HG03103 (cell line): ENCODE measurements around the gene TMEM259.
"Not testable (repeated sequence)": the region's sequence is repeated elsewhere in the genome, so short reads cannot be mapped to it uniquely, and the experiment has no call there.

Source experiments
- ATAC-seq: cut with Tn5 transposase; IDR thresholded peaks from one replicate; pipeline ENCODE4 v1.9.1; 2021; ENCODE audit warnings: low read depth; ENCODE audit not compliant: unreplicated experiment

Gene TMEM259

DNA sequence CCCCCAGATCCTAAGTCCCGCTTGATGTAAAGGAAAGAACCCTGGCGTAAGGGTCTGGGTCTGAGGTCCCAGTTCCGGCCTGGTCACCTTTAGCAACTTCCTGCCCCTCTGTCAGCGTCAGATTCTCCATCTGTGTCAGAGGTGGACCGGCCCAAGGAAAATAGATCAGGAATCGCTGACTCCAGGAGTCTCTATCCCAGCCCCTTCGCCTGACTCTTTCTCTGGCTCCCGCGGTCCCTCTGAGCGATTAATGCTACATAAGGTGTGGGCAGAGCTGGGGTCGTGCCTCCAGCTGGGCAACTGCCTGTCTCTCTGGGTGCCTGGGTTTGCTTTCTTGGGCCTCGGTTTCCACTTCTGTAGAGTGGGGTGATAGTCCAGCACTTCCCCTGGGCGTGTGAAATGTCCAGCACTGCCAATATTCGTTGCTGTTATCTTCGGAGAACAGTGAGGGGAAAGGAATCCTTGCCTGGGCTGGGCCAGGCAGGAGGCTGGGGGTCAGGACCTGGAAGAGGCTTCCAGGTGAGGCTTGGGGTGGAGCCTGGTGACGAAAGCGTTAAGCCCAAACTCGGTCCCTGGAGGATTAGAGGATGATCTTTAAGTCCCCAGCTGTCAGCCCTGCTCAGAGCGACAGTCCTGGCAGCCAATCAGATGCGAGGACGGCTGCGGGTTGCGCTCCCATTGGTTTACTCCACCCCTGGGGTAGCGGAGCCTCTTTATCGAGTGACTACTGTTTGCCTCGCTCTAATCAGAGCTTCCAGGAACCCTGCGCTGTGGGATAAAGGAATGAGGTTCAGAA lies 19.8 kb upstream of the TMEM259 start:
- ATAC-seq, result peak; percentile 33

DNA sequence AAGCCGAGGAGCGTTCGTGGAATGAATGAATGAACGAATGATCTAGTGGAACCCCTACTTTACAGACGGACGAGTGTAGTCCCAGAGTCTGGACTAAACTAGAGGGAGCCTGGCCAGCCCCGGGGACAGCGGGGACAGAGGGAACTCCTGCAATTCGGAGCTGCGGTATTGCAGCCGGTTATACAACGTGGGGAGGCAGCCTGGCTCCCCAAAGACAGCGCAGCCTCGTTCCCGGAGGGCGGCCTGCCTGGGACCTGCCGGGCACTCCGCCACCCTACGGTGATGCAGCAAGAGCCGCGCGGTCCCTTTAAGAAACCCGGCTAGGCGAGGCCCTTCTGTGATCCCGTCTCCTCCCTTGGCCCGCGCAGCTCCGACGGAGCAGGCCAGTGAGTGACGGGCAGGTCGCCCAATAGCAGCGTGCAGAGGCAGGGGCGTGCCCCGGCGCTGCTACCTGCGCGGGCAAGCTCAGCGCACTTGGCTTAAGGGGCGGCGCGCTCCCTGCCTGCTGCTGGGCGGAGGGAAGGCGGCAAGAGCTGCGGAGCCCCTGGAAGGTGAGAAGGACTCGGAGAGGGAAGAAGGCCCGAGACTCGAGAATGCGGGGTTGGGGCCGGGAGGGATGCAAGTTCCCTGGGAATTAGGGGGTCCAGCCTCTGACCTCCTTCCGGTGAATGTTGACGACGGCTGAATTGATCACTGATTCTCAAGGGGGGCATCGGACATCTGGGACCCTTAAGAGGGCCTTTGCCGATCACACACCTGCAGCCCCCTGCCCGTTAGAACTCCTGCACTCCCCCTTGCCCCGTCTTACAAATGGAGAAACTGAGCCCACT lies 18.9 kb upstream of the TMEM259 start, which contains the start of gene ABCA7:
TSS of gene ABCA7 (plus strand) at position 462 of the 830 bp plus-strand sequence. CDS start 1,255 bp downstream, outside the sequence.
- peak; percentile 63 for ATAC-seq

DNA sequence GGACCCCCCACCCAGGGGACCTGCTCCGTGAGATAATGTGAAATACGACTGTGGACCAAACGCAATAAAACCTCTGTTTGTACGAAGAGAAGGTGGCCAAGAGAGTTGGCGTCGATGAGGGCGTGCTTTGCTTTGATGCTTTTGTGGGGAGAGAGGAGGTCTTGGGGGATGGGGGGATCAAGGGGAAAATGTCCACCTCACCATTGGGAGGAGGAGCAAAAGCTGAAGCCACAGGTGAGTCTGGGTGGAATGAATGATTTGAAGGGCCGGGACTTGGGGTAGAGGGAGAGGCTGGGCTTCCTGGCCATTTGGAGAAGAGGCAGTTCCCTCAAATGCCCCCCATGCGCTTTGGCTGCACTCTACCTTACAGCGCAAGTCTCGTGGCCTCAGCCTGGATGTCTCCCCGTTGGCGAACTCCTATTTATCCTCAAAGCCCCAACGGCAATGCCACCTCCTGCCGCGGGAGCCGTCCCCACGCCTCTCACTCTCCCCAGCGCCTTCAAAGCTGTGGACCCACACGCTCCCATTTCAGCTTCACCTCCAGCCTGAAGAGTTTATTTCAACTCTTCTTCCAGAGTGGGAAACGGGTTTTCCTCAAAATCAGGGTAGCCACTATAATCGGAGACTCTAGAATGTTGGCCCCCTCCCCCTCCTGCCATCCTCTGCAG lies 18.2 kb upstream of the TMEM259 start:
- ATAC-seq, result no peak

DNA sequence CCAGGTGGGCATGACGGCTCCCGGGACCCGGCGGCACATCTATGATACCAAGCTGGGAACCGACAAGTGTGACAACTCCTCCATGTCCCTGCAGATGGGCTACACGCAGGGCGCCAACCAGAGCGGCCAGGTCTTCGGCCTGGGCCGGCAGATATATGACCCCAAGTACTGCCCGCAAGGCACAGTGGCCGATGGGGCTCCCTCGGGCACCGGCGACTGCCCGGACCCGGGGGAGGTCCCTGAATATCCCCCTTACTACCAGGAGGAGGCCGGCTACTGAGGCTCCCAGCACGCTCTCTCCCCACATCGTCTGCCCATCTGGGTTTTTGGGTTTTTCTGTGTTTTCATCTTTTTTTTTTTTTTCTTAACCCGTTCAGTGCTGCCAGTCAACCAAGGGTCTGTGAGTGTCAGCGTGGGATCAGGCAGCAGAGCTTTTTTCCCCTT lies 16.7 kb upstream of the TMEM259 start:
- ATAC-seq, result no peak

DNA sequence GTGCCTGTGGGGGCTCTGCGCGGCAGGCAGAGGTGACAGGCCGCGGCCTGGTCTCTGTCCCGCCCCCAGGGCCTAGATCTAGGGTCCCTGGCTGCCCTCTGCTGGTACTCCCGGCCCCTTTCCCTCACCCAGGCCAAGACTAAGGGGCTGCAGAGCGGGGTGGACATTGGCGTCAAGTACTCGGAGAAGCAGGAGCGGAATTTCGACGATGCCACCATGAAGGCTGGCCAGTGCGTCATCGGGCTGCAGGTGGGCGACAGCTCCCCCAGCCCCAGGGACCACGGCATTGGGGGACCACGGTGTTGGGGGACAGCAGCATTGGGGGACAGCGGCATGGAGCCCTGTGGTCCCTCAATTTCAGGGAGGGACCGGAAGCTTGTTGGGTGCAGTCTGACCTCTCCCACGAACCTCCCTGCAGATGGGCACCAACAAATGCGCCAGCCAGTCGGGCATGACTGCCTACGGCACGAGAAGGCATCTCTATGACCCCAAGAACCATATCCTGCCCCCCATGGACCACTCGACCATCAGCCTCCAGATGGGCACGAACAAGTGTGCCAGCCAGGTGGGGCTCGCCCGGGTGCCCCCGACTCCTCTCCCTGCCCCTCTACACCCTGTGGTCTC lies 15.2 kb upstream of the TMEM259 start:
- no peak for ATAC-seq

DNA sequence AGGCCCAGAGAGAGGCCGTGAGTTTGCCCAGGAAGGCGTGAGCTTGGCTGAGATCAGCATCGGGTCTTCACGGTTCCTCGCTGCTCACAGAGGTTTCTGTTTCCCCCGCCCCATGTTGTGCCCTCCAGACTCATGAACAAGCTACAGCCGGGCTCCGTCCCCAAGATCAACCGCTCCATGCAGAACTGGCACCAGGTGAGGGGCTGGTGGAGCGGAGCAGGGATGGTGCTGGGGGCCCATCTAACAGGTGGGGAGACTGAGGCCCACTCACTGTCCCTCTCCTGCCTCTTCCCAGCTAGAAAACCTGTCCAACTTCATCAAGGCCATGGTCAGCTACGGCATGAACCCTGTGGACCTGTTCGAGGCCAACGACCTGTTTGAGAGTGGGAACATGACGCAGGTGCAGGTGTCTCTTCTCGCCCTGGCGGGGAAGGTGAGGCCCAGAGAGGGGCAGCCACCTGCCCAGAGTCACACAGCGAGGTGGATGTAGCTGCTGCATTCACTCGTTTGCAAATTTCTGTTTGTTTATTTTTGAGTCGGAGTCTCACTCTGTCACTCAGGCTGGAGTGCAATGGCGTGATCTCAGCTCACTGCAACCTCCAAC lies 11.4 kb upstream of the TMEM259 start:
- ATAC-seq, result no peak

DNA sequence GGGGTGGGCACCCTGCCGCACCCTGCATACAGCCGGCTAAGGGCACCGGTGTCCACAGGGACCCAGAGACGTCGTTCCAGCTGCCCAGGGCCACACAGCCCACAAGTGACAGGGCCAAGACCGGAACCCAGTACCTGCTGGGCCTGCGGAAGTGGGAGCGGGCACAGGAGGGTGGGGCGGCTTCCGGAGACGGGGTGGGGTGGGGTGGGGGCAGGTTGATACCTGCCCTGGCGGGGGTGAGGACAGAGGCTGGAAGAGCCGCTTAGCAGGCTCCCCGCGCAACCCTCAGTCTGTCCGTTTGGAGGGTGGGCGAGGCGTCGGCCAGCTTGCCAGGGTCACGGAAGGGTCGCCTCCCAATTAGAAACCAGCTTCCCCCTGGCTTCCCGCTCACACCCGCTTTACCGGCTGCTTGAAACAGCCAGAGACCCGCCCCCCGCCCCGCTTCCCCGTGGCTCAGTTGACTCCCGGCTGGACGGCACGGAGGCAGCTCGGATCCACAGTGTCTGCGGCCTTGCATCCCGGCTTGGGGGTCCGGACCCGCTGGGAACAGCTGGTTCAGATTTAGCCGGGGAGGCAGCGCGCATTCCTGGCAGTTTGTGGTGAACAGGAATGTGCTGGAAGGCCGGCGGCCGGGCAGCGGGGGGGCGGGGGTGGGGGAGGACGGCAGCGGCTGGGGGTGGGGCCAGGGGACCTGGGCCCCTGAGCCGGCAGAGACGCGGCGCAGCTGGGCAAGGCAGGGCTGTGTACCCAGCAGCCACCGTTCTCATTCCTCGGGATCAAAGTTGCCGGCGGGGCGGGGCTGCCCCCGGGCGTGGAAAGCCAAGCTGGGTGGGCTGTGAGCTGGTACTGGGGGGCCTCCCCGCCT lies 7.4 kb upstream of the TMEM259 start:
- no peak for ATAC-seq

DNA sequence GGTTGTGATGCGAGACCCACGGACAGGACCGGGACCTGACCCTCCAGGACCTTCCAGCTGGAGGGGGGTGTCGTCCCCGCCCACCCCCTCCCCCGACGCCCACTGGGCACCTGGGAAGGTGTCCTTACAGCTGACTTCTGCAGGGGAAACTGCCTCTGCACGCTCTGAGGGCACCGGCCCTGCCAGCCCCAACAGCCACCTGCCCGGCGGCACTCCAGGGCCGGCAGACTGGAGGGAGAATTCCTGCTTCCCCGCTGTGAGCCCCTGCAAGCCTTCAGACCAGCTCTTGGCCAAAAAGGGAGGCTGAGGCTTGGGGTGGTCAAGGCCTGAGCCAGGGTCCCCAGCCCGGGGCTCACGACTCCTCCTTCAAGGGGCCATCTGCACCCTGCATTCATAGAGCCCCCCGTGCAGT lies 6.7 kb upstream of the TMEM259 start:
- no peak for ATAC-seq

DNA sequence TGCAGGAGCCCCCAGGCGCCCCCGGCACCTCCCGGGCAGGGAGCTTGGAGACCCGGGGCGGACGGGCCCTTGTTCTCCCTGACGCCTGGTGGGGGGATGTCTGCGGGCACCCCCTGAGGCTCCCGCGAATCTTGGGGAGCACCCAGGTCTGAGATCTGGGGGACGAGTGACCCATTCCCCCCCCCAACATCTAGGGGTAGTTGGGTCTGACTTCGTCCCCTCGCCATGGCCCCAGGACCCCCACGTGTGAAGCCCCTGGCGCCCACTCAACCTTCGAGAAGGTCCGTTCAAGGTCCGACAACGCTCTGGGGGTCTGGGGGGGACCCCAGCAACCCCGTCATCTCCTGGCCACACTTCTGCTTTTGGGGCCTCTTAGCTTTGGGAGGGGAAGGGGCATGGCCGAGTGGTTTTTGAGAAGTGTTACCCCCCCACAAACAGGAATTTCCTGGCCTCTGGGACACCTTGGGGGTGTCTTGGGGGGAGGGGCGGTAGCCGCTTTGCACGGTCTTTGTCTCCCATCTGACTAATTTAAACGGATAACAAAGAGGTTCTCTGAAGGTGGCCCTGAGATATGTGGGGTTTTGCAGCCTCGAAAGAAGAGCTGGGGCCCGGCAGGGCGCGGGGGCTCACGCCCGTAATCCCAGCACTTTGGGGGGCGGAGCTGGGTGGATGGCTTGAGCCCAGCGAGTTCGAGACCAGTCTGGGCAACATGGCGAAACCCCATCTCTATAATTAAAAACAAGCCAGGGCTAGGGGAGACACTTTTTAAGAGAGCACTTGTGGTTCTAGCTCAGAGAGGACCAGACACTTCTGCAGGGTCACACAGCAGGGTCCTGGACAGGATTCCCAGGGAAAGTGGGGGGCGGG lies 6.1 kb upstream of the TMEM259 start:
- ATAC-seq, result no peak

DNA sequence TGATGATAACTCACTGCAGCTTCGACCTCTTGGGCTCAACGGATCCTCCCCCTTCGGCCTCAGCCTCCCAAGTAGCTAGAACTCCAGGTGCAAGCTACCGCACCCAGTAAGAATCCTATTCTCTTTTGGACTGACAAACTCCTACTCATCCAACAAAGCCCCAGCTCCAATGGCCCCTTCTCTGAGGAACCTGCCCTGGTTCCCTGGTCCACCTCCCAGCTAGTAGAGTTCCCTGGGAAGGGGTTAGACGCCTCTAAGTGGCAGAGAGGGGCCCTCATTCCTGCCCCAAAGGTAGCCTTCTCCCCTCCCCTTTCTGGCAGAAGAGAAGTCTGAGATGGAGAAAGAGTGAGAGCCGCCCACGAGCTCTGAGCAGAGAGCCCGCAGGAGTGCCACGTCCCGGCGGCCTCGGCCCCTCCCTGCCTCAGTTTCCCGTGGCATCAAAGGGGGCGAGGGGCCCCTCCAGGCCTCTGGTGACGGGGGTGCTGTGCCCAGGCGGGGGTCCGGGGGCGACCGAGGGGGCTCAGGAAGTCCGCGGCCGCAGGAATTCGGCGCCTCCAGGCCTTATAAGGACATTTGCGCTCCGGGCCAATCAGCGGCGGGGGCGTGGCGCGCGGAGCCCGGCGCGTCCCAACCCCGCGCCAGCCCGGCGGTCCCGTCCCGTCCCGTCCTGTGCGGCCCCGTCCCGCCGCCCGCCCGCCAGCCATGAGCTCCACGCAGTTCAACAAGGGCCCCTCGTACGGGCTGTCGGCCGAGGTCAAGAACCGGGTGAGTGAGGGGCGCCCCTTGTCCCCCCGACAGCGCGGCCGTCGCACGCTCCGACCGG lies 5.2 kb upstream of the TMEM259 start, which contains the start of gene CNN2:
TSS of gene CNN2 (plus strand) at position 649 of the 823 bp plus-strand sequence. CDS start at position 703, 54 bp downstream.
- ATAC-seq, result no peak

DNA sequence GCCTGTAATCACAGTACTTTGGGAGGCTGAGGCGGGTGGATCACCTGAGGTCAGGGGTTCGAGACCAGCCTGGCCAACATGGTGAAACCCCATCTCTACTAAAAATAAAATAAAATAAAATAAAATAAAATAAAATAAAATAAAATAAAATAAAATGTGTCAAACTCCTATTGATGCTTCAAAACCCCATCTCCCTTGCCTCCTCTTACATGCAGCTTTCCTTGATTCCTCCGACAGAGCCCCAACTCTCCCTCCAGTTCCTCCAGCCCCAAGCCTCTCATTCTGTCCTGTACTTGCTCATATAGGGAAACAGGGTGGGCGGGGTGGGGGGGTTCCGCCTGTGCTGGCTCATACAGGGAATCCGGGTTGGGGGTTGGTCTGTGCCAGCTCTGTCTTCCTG lies 4.2 kb upstream of the TMEM259 start:
- not testable (repeated sequence) for ATAC-seq

DNA sequence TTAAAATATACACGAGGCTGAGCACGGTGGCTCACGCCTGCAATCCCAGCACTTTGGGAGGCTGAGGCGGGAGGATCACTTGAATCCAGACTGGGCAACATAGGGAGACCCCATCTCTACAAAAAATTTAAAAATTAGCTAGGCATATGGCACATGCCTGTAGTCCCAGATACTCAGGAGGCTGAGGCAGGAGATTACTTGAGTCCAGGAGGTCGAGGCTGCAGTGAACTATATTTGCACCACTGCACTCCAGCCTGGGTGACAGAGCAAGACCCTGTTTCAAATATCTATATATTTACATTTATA lies 2.9 kb upstream of the TMEM259 start:
- not testable (repeated sequence) for ATAC-seq

DNA sequence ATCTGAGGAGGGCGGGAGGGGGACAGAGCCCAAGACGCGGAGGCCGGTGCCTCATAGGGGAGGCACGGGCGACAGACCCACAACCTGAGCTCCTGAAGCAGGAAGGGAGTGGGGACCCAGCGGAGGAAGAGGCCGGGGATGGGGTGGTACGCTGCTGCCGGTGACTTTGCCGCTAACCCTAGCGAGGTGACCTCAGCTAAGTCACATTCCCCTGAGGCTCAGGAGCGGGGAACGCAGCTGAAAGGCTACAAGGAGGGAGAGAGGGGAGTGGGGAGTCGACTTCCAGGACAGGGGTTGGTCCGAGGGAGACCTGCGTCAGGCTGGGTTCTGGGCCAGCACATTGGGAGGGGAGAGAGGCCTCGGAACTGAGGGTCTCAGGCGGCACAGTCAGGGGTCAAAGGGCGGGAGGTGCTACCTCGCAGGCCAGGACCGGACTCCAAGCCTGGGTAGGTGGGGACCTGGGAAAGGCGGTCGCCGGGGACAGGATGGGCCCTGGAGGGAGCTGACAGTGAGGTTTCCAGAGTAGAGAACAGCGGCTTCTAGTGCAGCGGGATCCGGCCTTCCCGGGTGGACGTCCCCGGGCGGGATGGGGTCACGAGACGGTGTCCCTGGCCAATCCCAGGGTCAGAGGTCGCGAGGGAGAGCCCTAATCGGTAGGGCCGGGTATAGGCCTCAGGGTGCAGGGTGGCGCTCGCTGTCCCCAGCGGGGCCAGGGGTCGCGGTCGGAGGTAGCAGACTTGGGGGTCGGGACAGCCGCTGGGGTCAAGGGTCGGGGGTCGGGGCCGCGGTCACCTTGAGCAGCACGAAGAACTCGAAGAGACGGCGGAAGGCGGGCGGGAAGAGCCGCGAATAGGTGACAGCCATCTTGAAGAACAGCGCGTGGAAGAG lies 699 bp downstream of the TMEM259 start:
- ATAC-seq, result no peak

DNA sequence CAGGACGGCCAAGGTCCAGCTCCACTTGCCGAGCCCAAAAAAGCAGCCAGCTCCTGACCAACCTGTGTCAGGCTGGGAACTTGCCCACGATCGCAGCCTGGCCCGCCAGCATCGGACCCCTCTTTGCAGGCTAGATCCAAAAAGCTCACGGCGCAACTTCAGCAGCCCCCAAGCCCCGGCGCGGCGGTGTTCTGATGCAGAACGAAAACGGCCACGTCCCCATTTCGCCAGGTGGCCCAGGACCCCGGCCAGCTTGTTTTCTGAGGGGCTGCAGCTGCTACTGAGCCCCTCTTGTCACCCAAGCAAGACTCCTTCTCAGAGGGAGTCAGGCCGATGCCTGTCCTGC lies 1.3 kb downstream of the TMEM259 start:
- ATAC-seq, result no peak

DNA sequence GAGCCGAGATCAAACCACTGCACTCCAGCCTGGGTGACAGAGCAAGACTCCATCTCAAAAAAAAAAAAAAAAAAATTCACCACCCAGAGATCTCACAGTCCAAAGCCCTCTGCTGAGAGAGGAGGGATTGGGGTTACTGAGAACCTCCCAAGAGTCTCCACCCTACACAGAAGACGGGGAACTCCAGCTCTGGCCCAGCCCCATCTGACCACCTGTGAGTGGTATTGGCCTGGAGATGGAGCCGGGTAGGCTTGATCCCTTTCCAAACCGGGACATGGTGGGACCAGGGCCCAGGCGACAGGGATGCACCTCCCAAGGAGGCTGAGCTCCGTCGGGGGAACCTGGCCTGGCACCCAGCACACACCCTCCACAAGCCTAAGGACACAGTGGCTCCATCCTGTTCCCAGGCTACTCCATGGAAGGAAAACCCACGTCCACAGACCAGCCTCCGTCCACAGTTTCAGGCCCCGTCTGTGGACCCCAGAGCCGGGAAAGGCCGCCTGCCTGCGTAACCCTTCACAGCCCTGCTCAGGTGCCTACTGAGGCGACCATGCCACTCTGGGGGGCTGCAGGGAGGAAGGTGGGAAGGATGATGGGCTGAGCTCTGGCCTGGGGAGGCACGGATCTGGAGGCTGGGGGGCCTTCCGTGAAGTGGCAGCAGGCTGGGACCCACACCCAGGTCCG lies 1.8 kb downstream of the TMEM259 start:
- ATAC-seq, result no peak

DNA sequence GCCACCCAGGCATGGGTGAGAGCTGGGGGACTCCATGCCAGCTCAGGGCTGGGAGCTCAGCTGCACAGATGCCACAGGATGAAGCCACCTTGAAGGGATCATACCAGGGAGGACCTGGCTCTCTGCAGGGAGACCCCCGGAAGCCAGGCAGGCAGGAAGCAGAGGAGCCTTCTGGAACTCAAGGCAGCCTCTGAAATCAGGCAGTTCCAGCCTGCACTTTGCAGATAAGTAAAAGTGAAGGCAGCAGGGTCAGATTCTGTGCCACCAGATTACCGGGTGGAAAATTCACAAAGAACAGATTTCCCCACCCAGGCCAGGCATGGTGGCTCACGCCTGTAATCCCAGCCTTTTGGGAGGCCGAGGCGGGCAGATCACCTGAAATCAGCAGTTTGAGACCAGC lies 2.5 kb downstream of the TMEM259 start:
- ATAC-seq, result no peak
